Upper lobe of left lung (tissue), 6 donors: ENCODE results near the gene SPRYD4. TPM values are rescaled to one million over a fixed set of nuclear protein-coding genes. Genes with fewer than 3 reads are reported as not detected.
"Not testable (repeated sequence)": the region's sequence is repeated elsewhere in the genome, so short reads cannot be mapped to it uniquely, and the experiment has no call there.

ENCODE experiments used
- ATAC-seq, 2 donors: fragments of 200-7000 bp; cut with Tn5 transposase; one replicate each; pipeline ENCODE4 v1.9.1; 2022; ENCODE audit warnings: mild to moderate bottlenecking in 2 of 2, moderate library complexity in 2 of 2; ENCODE audit not compliant: low FRiP score in 2 of 2
- DNase-seq, 2 donors: peaks; one replicate each; pipeline ENCODE4 v3.0.0-alpha.2; 2019 to 2020
- H3K27ac ChIP-seq, 4 donors: fragments of 200-600 bp; sonication (generic); one replicate each; pipeline ENCODE4 v1.5.1; 2016 to 2019
- H3K27me3 ChIP-seq, 4 donors: fragments of 200-600 bp; sonication (generic); one replicate each; pipeline ENCODE4 v1.5.1; 2017 to 2019
- H3K36me3 ChIP-seq, 4 donors: fragments of 200-600 bp; sonication (generic); one replicate each; pipeline ENCODE4 v1.5.1; 2016 to 2019
- H3K4me1 ChIP-seq, 4 donors: fragments of 200-600 bp; sonication (generic); one replicate each; pipeline ENCODE4 v1.5.1; 2018 to 2019
- H3K4me3 ChIP-seq, 4 donors: fragments of 200-600 bp; sonication (generic); one replicate each; pipeline ENCODE4 v1.5.1; 2017 to 2019; ENCODE audit warnings: mild to moderate bottlenecking in 2 of 4, moderate library complexity in 1 of 4
- H3K9me3 ChIP-seq, 4 donors: fragments of 200-600 bp; sonication (generic); one replicate each; pipeline ENCODE4 v1.5.1; 2018 to 2019
- EP300 ChIP-seq, 4 donors: sonication (generic); formaldehyde crosslinking; IDR thresholded peaks; one replicate each; pipeline ENCODE4 v1.5.1; 2017; ENCODE audit warnings: antibody characterized with exemption in 4 of 4, control low read depth in 2 of 4
- POLR2A ChIP-seq, 4 donors: fragments of 450-650 bp; IDR thresholded peaks; one replicate each; pipeline ENCODE4 v1.5.1; 2016 to 2017; ENCODE audit warnings: antibody characterized with exemption in 4 of 4, mild to moderate bottlenecking in 2 of 4
- POLR2AphosphoS5 ChIP-seq, 2 donors: sonication (generic); formaldehyde crosslinking; IDR thresholded peaks; one replicate each; pipeline ENCODE4 v1.5.1; 2017; ENCODE audit warnings: antibody characterized with exemption in 2 of 2
- WGBS, 2 donors: methylation state at CpG; one replicate each; pipeline ENCODE4 v1.1.5; 2017 to 2018; 5-methylcytosine and 5-hydroxymethylcytosine counted together
- total RNA-seq, 6 donors: library from RNA; depleted of rRNA in 4 of 6; stranded (reverse); fragments of >200 nt in 4 of 6; gene quantifications; one replicate each; pipeline versions ENCODE4 v1.1.0 to v1.2.1, GENCODE V29; 2016 to 2021
- TF ChIP-seq, protein P1 (sequence below), 6 experiments: fragments of 450-650 bp in 4 of 6; fragments of 200-600 bp in 2 of 6; sonication (generic) in 2 of 6; IDR thresholded peaks; one replicate each; pipeline ENCODE4 v1.5.1; 2016 to 2019; ENCODE audit warnings: antibody characterized with exemption in 6 of 6
- donor health status: DM: no; HTN: no; CAD: no; lungs with moderate emphysema.
- donor health status: DM: no; HTN: yes; CAD: no; lungs with severe emphysema.

The SPRYD4 gene
- total RNA-seq, 6 donors from 2014 or later: 1.8 to 3.3 (median 3.0) TPM

DNA sequence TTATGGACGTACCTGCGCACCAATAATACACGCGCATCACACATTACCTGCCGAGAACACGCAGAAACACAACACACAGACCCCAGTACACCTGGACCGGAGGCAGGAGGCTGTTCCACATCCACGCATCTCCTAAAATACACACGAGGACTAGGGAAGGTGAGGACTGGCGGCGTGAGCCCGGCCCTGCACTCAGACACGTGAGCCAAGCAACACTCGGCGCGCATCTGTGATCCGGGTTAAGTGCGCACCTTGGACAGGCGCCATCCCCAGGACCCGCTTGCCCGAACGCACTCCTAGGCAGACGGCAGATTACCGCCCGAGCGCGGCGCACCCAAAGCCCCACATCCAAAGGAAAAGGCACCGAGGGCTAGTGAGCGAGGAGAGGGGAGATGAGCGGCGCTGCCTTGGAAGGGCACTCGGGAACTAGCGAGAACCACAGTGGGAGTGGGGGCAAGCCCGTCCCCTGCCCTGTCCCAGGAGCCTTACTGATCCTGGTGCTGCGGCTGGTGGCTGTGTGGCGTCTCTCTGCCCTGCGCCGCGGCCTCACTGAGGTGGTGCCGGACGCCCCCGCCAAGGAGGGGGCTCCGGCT, 19.2 kb downstream of the SPRYD4 start:
- H3K36me3 ChIP-seq: no peaks in the 10 kb centered on the region

DNA sequence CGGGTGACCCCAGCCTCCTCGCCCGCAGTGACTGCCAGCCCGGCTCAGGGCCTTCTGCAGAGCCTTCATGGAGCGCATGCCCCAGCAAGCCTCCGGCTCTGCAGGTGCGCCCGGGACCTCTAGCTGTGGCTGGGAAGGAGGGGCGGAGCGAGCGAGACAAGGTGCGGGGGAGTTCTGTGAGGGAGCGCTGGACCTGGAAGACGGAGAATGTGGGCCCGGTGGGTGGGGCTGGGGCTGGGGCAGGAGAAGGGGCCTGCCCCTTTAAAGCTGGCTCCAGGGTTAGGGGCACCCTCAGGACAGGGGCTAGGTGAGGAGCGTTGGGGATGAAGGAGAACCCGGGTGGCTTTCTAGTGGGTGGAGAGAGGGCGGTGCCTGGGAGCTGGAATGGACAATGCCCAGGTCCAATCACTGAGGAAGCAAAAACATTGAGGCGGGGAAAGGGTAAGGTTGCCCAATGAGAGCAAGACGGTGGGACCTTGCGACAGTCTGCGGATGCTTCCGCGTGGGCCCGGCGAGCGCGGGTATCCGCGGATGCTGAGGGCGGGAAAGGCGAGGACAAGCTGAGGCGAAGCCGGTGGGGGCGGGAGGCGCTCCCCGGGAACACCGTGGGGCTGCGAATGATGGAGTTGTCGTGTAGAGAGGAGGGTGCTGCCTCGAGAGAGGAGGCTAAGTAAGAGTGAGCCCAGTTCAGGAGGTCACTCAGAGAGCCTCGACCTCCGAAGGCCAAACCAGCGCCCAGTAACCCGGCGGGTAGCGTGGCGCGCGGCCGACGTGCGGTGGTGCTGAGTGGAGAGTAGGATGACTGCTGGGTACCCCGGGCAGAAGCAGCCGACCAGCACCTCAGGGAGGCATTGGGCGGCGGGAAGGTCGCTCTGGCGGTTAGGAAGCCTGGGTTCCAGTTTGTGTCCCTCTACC, 19.9 kb downstream of the SPRYD4 start, which contains the start of gene GLS2:
TSS of gene GLS2 (minus strand) at position 121 of the 915 bp plus-strand sequence. CDS start at position 78, 43 bp downstream.
- H3K4me3 ChIP-seq: peak within 1 kb of the TSS; percentile 59 to 73 (median 68)
- 19 to 23% methylated on average over 46 to 56 of the region's 59 CpGs for WGBS, 2 donors
- peak within 1 kb of the TSS in 3 of 4 donors; percentile 4 to 66 (median 20) for H3K27ac ChIP-seq
- H3K36me3 ChIP-seq: no peaks in the 10 kb centered on the region
- H3K4me1 ChIP-seq: peaks cover 8 to 20% (median 16%) of the 10 kb centered on the region in 4 donors
- H3K27me3 ChIP-seq: no peaks in the 10 kb centered on the region
- ATAC-seq (peak; percentile 97), DNase-seq (peak; percentile 82 to 93)
- no peaks in the 10 kb centered on the region for H3K9me3 ChIP-seq
- TF ChIP-seq POLR2AphosphoS5 (IDR thresholded peaks at IDR 0.05) (no peak), POLR2A (IDR thresholded peaks at IDR 0.05) (no peak), EP300 (IDR thresholded peaks at IDR 0.05) (no peak)
- TF ChIP-seq, protein P1, sequence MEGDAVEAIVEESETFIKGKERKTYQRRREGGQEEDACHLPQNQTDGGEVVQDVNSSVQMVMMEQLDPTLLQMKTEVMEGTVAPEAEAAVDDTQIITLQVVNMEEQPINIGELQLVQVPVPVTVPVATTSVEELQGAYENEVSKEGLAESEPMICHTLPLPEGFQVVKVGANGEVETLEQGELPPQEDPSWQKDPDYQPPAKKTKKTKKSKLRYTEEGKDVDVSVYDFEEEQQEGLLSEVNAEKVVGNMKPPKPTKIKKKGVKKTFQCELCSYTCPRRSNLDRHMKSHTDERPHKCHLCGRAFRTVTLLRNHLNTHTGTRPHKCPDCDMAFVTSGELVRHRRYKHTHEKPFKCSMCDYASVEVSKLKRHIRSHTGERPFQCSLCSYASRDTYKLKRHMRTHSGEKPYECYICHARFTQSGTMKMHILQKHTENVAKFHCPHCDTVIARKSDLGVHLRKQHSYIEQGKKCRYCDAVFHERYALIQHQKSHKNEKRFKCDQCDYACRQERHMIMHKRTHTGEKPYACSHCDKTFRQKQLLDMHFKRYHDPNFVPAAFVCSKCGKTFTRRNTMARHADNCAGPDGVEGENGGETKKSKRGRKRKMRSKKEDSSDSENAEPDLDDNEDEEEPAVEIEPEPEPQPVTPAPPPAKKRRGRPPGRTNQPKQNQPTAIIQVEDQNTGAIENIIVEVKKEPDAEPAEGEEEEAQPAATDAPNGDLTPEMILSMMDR (IDR thresholded peaks at IDR 0.05): no peak

More for the DNA sequence above, 19.2 kb downstream of the SPRYD4 start:
- DNase-seq (peak; percentile 46 to 87), ATAC-seq (peak; percentile 65 to 68)
- 9 to 41% methylated on average over 5 to 35 of the region's 44 CpGs for WGBS, 2 donors
- Histone ChIP-seq H3K27ac (peak overlapping the region in 3 of 4 donors; percentile 4 to 66 (median 20)), H3K27me3 (no peaks in the 10 kb centered on the region), H3K4me1 (peaks cover 8 to 20% (median 16%) of the 10 kb centered on the region in 4 donors), H3K4me3 (peak overlapping the region; percentile 59 to 73 (median 68)), H3K9me3 (no peaks in the 10 kb centered on the region)
- TF ChIP-seq EP300 (IDR thresholded peaks at IDR 0.05) (no peak), POLR2AphosphoS5 (IDR thresholded peaks at IDR 0.05) (no peak), POLR2A (IDR thresholded peaks at IDR 0.05) (no peak)
- TF ChIP-seq, protein P1 (IDR thresholded peaks at IDR 0.05): no peak

DNA sequence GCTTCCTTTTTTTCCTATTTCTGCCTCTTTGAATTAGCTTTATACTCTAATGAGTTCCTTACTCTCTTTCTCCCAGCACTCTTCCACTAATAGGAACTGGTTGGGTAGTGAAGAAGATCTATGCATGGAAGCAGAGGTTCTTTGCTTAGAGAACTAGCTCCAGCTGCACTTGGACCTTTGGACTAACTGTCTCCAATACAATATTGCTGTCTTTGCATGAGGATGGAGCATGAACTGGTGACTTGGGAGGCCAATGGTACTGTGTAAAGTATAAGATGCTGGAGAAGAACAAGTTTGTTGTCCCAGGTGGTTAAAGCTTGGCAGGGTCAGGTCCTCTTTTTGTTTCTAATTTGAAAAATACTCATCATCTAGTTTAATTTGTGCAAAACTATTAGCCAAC, 22.0 kb downstream of the SPRYD4 start:
- H3K4me3 ChIP-seq: no peak overlapping the region
- TF ChIP-seq POLR2A (IDR thresholded peaks at IDR 0.05): no peak
- no peak for TF ChIP-seq EP300 (IDR thresholded peaks at IDR 0.05)
- TF ChIP-seq POLR2AphosphoS5 (IDR thresholded peaks at IDR 0.05): no peak
- TF ChIP-seq, protein P1 (IDR thresholded peaks at IDR 0.05): no peak
- H3K9me3 ChIP-seq: no peaks in the 10 kb centered on the region
- no peaks in the 10 kb centered on the region for H3K27me3 ChIP-seq
- no peak overlapping the region for H3K27ac ChIP-seq
- ATAC-seq (no peak), DNase-seq (no peak)
- no peaks in the 10 kb centered on the region for H3K36me3 ChIP-seq
- peaks cover 8 to 20% (median 16%) of the 10 kb centered on the region in 4 donors for H3K4me1 ChIP-seq

DNA sequence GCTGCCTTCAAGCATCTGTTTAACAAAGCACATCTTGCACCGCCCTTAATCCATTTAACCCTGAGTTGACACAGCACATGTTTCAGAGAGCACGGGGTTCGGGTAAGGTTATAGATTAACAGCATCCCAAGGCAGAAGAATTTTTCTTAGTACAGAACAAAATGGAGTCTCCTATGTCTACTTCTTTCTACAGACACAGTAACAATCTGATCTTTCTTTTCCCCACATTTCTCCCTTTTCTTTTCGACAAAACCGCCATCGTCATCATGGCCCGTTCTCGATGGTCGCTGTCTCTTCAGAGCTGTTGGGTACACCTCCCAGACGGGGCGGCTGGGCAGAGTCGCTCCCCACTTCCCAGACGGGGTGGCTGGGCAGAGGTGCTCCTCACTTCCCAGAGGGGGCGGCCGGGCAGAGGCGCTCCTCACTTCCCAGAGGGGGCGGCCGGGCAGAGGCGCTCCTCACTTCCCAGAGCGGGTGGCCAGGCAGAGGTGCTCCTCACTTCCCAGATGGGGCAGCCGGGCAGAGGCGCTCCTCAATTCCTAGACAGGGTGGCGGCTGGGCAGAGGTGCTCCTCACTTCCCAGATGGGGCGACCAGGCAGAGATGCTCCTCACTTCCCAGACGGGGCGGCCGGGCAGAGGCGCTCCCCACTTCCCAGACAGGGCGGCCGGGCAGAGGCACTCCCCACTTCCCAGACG, 25.2 kb downstream of the SPRYD4 start:
- H3K4me1 ChIP-seq, H3K27me3 ChIP-seq, H3K4me3 ChIP-seq, H3K36me3 ChIP-seq, H3K9me3 ChIP-seq, ATAC-seq, H3K27ac ChIP-seq: not testable (repeated sequence)
- 79 to 92% methylated on average over 23 to 25 of the region's 31 CpGs for WGBS, 2 donors
- peak in 1 of 2 donors; percentile 73 for DNase-seq

DNA sequence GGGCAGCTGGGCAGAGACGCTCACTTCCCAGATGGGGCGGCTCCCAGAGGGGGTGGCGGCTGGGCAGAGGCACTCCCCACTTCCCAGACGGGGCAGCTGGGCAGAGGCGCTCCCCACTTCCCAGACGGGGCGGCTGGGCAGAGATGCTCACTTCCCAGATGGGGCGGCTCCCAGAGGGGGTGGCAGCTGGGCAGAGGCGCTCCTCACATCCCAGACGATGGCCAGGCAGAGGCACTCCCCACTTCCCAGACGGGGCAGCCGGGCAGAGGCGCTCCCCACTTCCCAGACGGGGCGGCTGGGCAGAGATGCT, 25.7 kb downstream of the SPRYD4 start:
- ATAC-seq, H3K9me3 ChIP-seq, H3K36me3 ChIP-seq, H3K4me1 ChIP-seq, DNase-seq, H3K27me3 ChIP-seq, H3K4me3 ChIP-seq, H3K27ac ChIP-seq: not testable (repeated sequence)
- WGBS, 2 donors: 89 to 90% methylated on average over 2 to 11 of the region's 15 CpGs

DNA sequence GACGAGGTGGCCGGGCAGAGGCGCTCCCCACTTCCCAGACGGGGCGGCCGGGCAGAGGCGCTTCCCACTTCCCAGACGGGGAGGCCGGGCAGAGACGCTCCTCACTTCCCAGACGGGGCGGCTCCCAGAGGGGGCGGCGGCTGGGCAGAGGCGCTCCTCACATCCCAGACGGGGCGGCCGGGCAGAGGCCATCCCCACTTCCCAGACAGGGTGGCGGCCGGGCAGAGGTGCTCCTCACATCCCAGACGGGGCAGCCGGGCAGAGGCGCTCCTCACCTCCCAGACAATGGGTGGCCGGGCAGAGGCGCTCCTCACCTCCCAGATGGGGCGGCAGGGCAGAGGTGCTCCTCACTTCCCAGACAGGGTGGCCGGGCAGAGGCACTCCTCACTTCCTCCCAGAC, 26.1 kb downstream of the SPRYD4 start:
- WGBS, 2 donors: 93 to 100% methylated on average over 10 to 20 of the region's 27 CpGs
- not testable (repeated sequence) for ATAC-seq, H3K36me3 ChIP-seq, H3K4me3 ChIP-seq, H3K27me3 ChIP-seq, H3K27ac ChIP-seq, H3K9me3 ChIP-seq, H3K4me1 ChIP-seq
- DNase-seq: peak in 1 of 2 donors; percentile 76
